GM12872 (cell line): Measurements from ENCODE around the gene TTI1.

Source experiments
- CTCF ChIP-seq: IDR thresholded peaks from 3 replicates; pipeline ENCODE4 v1.5.1; 2011; ENCODE audit warnings: low read depth, mild to moderate bottlenecking, low read length, moderate library complexity; ENCODE audit not compliant: insufficient read depth

The TTI1 gene

GRCh38 chr20:37955511-37955910, 77.7 kb downstream of the TTI1 start:
- no peak for TF ChIP-seq CTCF

GRCh38 chr20:37954626-37955025, 78.6 kb downstream of the TTI1 start:
- TF ChIP-seq CTCF, result no peak

GRCh38 chr20:37954190-37954589, 79.1 kb downstream of the TTI1 start:
- TF ChIP-seq CTCF, result no peak

GRCh38 chr20:37948956-37949355, 84.3 kb downstream of the TTI1 start:
- no peak for TF ChIP-seq CTCF

GRCh38 chr20:37947943-37948342, 85.3 kb downstream of the TTI1 start:
- TF ChIP-seq CTCF, result no peak

- TF ChIP-seq CTCF, result no peak
Measured at GRCh38 chr20:37946946-37947345, 86.3 kb downstream of the TTI1 start.

- no peak for TF ChIP-seq CTCF
Measured at GRCh38 chr20:37945091-37945547, 88.1 kb downstream of the TTI1 start.
